ENCODE measurements around the gene YAP1.

DNA sequence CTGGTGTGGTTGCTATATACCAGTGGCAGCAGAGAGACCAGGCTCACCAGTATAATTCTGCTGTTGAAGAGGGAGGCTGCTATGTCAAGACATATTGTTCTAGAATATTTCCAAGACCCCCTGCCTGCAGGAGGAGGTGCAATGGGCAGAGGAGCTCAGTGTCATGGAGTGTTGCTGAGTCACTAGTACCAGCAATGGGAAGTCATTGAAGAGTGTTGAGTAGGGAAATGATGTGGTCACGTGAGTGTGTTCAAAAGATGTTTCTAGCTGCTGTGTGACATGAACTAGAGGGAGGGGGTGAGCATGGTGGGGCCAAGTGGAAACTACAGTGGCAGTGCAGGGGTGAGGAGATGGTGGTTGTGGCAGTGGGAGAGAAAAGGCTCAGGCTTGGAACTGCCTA is 130.8 kb downstream of the YAP1 start:
- TF ChIP-seq POLR2A (IDR thresholded peaks at IDR 0.05), result no peak
- TF ChIP-seq, protein P1, sequence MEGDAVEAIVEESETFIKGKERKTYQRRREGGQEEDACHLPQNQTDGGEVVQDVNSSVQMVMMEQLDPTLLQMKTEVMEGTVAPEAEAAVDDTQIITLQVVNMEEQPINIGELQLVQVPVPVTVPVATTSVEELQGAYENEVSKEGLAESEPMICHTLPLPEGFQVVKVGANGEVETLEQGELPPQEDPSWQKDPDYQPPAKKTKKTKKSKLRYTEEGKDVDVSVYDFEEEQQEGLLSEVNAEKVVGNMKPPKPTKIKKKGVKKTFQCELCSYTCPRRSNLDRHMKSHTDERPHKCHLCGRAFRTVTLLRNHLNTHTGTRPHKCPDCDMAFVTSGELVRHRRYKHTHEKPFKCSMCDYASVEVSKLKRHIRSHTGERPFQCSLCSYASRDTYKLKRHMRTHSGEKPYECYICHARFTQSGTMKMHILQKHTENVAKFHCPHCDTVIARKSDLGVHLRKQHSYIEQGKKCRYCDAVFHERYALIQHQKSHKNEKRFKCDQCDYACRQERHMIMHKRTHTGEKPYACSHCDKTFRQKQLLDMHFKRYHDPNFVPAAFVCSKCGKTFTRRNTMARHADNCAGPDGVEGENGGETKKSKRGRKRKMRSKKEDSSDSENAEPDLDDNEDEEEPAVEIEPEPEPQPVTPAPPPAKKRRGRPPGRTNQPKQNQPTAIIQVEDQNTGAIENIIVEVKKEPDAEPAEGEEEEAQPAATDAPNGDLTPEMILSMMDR (IDR thresholded peaks at IDR 0.05), result no peak

Data from body of pancreas (tissue), 4 donors.